Upper lobe of right lung (tissue), 1 donor: ENCODE results near the gene CUL3. TPM values are rescaled to one million over a fixed set of nuclear protein-coding genes. Genes with fewer than 3 reads are reported as not detected.
"Not testable (repeated sequence)": the region's sequence is repeated elsewhere in the genome, so short reads cannot be mapped to it uniquely, and the experiment has no call there.

ENCODE experiments used
- ATAC-seq: fragments of 200-7000 bp; cut with Tn5 transposase; one replicate; pipeline ENCODE4 v1.9.1; 2020; ENCODE audit warnings: mild to moderate bottlenecking, moderate library complexity
- DNase-seq: peaks from one replicate; pipeline ENCODE4 v3.0.0-alpha.2; 2020
- H3K27ac ChIP-seq: fragments of 200-600 bp; one replicate; pipeline ENCODE4 v1.8.0; 2022
- H3K27me3 ChIP-seq: fragments of 200-600 bp; one replicate; pipeline ENCODE4 v1.8.0; 2022; ENCODE audit warnings: mild to moderate bottlenecking
- H3K36me3 ChIP-seq: fragments of 200-600 bp; one replicate; pipeline ENCODE4 v1.8.0; 2022
- H3K4me1 ChIP-seq: fragments of 200-600 bp; one replicate; pipeline ENCODE4 v1.8.0; 2022
- H3K4me3 ChIP-seq: fragments of 200-600 bp; one replicate; pipeline ENCODE4 v1.8.0; 2022; ENCODE audit warnings: mild to moderate bottlenecking
- H3K9me3 ChIP-seq: fragments of 200-600 bp; one replicate; pipeline ENCODE4 v1.8.0; 2022
- CTCF ChIP-seq: fragments of 200-600 bp; IDR thresholded peaks from one replicate; pipeline ENCODE4 v1.8.0; 2022; ENCODE audit warnings: antibody characterized with exemption
- intact Hi-C: fragments of 100-400 bp; cut with DNase I; formaldehyde crosslinking; loops from one replicate; pipeline ENCODE4 v1.11.0; 2022
- total RNA-seq: library from RNA; stranded (reverse); fragmentation: NEBNext Ultra II Directional; extraction: Animal tissue kit (Norgen Biotek cat#: 25700); gene quantifications from one replicate; pipeline ENCODE4 v1.2.1, GENCODE V29; 2021
- donor health status: DM: no; HTN: yes; CAD: no; lungs with severe emphysema.

The CUL3 gene
- total RNA-seq, 1 donor from 2014 or later: 80.6 TPM

- Histone ChIP-seq H3K4me1 (peaks cover 10% of the 10 kb centered on the region), H3K9me3 (no peaks in the 10 kb centered on the region), H3K27ac (no peak overlapping the region), H3K4me3 (no peak overlapping the region), H3K36me3 (peaks cover 22% of the 10 kb centered on the region), H3K27me3 (no peaks in the 10 kb centered on the region)
- TF ChIP-seq CTCF: no peak
- DNase-seq (no peak), ATAC-seq (no peak)
- intact Hi-C loops: no loop called here
Measured at GRCh38 chr2:224532441-224532840, 52.7 kb downstream of the CUL3 start.

GRCh38 chr2:224528171-224528570 is 57.0 kb downstream of the CUL3 start:
- no peak for DNase-seq
- H3K27me3 ChIP-seq: no peaks in the 10 kb centered on the region
- no peak overlapping the region for H3K27ac ChIP-seq
- H3K4me1 ChIP-seq: peaks cover 26% of the 10 kb centered on the region
- H3K9me3 ChIP-seq: no peaks in the 10 kb centered on the region
- H3K4me3 ChIP-seq: no peak overlapping the region
- no peak for TF ChIP-seq CTCF
- intact Hi-C loops: no loop called here
- H3K36me3 ChIP-seq: peaks cover 4% of the 10 kb centered on the region
- no peak for ATAC-seq

- no peaks in the 10 kb centered on the region for H3K27me3 ChIP-seq
- intact Hi-C loops: no loop called here
- no peaks in the 10 kb centered on the region for H3K36me3 ChIP-seq
- H3K4me3 ChIP-seq: no peak overlapping the region
- no peak for ATAC-seq
- peaks cover 31% of the 10 kb centered on the region for H3K4me1 ChIP-seq
- DNase-seq: no peak
- H3K9me3 ChIP-seq: no peaks in the 10 kb centered on the region
- no peak for TF ChIP-seq CTCF
- no peak overlapping the region for H3K27ac ChIP-seq
Measured at GRCh38 chr2:224525774-224526173, 59.4 kb downstream of the CUL3 start.

DNA sequence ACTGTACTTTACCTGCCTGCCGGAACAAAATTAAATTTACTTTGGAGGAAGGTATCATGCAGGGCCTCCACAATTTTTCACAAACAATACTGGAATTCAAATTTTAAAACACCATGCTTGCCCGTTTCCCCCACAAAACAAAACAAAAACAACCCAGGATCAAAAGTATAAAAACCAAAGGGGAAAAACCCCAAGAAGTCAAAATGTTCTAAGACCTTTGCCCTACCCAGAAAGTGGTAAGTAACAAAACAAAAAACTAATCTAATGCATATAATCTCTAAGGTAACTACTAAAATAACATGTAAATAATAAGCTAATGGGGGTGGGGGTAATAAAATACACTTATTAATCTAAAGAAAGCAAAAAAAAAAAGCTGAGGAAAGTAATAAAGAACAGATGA is 60.5 kb downstream of the CUL3 start:
- TF ChIP-seq CTCF: no peak
- no peaks in the 10 kb centered on the region for H3K36me3 ChIP-seq
- no peak for DNase-seq
- H3K9me3 ChIP-seq: no peaks in the 10 kb centered on the region
- no peak for ATAC-seq
- H3K4me1 ChIP-seq: peaks cover 42% of the 10 kb centered on the region
- no peak overlapping the region for H3K4me3 ChIP-seq
- no peaks in the 10 kb centered on the region for H3K27me3 ChIP-seq
- no peak overlapping the region for H3K27ac ChIP-seq
- intact Hi-C loops: no loop called here

DNA sequence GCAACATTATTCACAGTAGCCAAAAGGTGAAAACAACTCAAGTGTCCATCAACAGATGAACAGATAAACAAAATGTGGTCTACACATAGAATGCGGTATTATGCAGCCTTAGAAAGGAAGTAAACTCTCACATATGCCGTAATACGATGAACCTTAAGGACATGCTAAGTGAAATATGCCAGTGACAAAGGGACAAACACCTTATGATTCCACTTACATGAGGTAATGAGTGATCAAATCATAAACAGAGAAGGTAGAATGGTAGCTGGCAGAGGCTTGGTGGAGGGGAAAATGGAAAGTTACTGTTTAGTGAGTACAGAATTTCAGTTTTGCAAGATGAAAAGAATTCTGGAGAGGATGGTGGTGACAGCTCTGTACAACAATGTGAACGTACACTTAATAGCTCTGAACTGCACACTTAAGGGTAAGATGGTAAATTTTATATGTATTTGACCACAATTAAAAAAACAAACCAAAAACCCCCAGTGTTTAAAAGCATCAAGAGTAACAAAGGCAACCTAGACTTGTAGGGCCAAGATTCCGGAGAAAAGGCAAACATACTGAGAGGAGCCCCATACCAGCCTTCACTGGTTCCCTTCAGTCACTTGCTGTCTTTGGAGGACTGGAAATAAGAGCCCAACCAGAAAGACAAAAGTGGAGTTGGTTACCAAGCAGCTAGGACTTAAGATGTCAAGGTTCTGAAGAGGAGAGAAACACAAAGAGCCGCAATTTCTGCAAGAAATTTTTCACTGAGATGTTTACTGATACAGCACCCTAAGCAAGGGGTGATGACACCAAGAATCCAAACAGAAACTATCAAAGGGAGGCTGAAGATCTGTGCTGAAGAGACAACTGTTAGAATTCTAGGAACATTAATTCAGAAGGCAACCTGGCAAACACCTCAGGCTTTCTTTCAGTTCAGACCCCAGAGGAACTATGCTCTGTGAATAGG is 61.3 kb downstream of the CUL3 start:
- no peak overlapping the region for H3K27ac ChIP-seq
- H3K27me3 ChIP-seq: no peaks in the 10 kb centered on the region
- H3K36me3 ChIP-seq: no peaks in the 10 kb centered on the region
- peaks cover 47% of the 10 kb centered on the region for H3K4me1 ChIP-seq
- TF ChIP-seq CTCF: no peak
- intact Hi-C loops: no loop called here
- H3K9me3 ChIP-seq: no peaks in the 10 kb centered on the region
- no peak overlapping the region for H3K4me3 ChIP-seq
- ATAC-seq (peak; percentile 55), DNase-seq (no peak)

GRCh38 chr2:224522483-224522882 is 62.7 kb downstream of the CUL3 start:
- intact Hi-C loops, H3K36me3 ChIP-seq, H3K27ac ChIP-seq, H3K9me3 ChIP-seq, DNase-seq, ATAC-seq, H3K4me3 ChIP-seq, H3K27me3 ChIP-seq: not testable (repeated sequence)
- H3K4me1 ChIP-seq: peaks cover 56% of the 10 kb centered on the region
